Measurements from ENCODE around the gene CENPO. TPM values are rescaled to one million over a fixed set of nuclear protein-coding genes. Genes with fewer than 3 reads are reported as not detected.

Gene CENPO
- total and polyA plus RNA-seq, 2 of the 4 experiments (the other 2 are of a cell fraction): 20.1 to 27.2 TPM

GRCh38 chr2:24820175-24820513 lies 26.9 kb downstream of the CENPO start:
- H3K9me1 ChIP-seq (ENCODE audit: insufficient read depth, low read length): peaks cover 11% of the 10 kb centered on the region
- H3K4me2 ChIP-seq (ENCODE audit: low read depth, low read length): no peak overlapping the region
- no peak overlapping the region for H2BK20ac ChIP-seq (ENCODE audit: low read depth, low read length)
- H3K4me1 ChIP-seq (ENCODE audit: control insufficient read depth, insufficient read depth, low read length): peaks cover 11% of the 10 kb centered on the region
- H4K8ac ChIP-seq (ENCODE audit: low read depth in 2 of 2, low read length in 2 of 2): no peak overlapping the region
- H3K27ac ChIP-seq (ENCODE audit: insufficient read depth, low read length): no peak overlapping the region
- no peak overlapping the region for H4K5ac ChIP-seq (ENCODE audit: low read depth, low read length)
- no peak overlapping the region for H2BK120ac ChIP-seq (ENCODE audit: low read depth, low read length)
- no peaks in the 10 kb centered on the region for H3K27me3 ChIP-seq (ENCODE audit: control insufficient read depth, insufficient read depth, low read length)
- intact Hi-C loops (cut with micrococcal nuclease): no loop called here
- DNase-seq: no peak
- no peak overlapping the region for H2BK15ac ChIP-seq (ENCODE audit: low read depth, low read length)
- H4K91ac ChIP-seq (ENCODE audit: insufficient read depth, low read depth, low read length): no peak overlapping the region
- H3K36me3 ChIP-seq (ENCODE audit: control insufficient read depth, insufficient read depth, low read length): peaks cover 46% of the 10 kb centered on the region
- no TSS peak for BruUV-seq (replicated peaks)
- peaks cover 24 to 58% of the 10 kb centered on the region in 2 experiments for H3K79me1 ChIP-seq (ENCODE audit: low read depth in 1 of 2, low read length in 2 of 2)
- no peak overlapping the region for H3K56ac ChIP-seq (ENCODE audit: extremely low read depth, insufficient read depth, low read length)
- no peak overlapping the region for H3K9ac ChIP-seq (ENCODE audit: low read depth, low read length)
- H2AFZ ChIP-seq (replicated peaks; ENCODE audit: low read length, poor library complexity): no peak overlapping the region
- H2AK5ac ChIP-seq (ENCODE audit: low read depth, low read length): no peak overlapping the region
- dilution Hi-C loops (cut with HindIII; ENCODE audit: low sequenced_read_pairs, unreplicated experiment): no loop called here
- no peak overlapping the region for H3K18ac ChIP-seq (ENCODE audit: low read depth, low read length)
- no peak for ATAC-seq (ENCODE audit: low read depth)
- no peak overlapping the region for H3K14ac ChIP-seq (replicated peaks; ENCODE audit: low read depth, low read length)
- no peak overlapping the region for H3K4ac ChIP-seq (ENCODE audit: low read depth, low read length)
- no peak overlapping the region for H3K4me3 ChIP-seq (ENCODE audit: insufficient read depth, low read depth, low read length)
- ChIA-PET CTCF (no interaction called here), POLR2A (ENCODE audit: unreplicated experiment) (no interaction called here)
- H3K9me3 ChIP-seq (ENCODE audit: control insufficient read depth, insufficient read depth, low read length): no peaks in the 10 kb centered on the region
- H2AK9ac ChIP-seq (replicated peaks; ENCODE audit: low read depth, low read length, poor library complexity): peak overlapping the region; percentile 11
- H2BK5ac ChIP-seq (ENCODE audit: low read depth, low read length, poor library complexity, severe bottlenecking): no peak overlapping the region
- H3K23ac ChIP-seq (ENCODE audit: low read depth, low read length): no peak overlapping the region
- no peak for TF ChIP-seq MAFK (IDR thresholded peaks at IDR 0.05; ENCODE audit: low read depth, low read length)
- no peak for TF ChIP-seq CEBPB (IDR thresholded peaks at IDR 0.05; ENCODE audit: low read depth, low read length)
- no peak for TF ChIP-seq MXI1 (IDR thresholded peaks at IDR 0.05; ENCODE audit: borderline replicate concordance, low read depth, low read length)
- no peak for TF ChIP-seq FOS (IDR thresholded peaks at IDR 0.05; ENCODE audit: low read depth, low read length)
- no peak for TF ChIP-seq RAD21 (IDR thresholded peaks at IDR 0.05; ENCODE audit: low read length)
- no peak for TF ChIP-seq MAZ (IDR thresholded peaks at IDR 0.05; ENCODE audit: borderline replicate concordance, low read depth, low read length)
- TF ChIP-seq POLR2A (IDR thresholded peaks at IDR 0.05; ENCODE audit: low read depth, low read length): no peak
- TF ChIP-seq SMC3 (IDR thresholded peaks at IDR 0.05; ENCODE audit: low read depth, low read length): no peak
- in situ Hi-C loops (cut with MboI; ENCODE audit: low sequenced_read_pairs): no loop called here
- H4K20me1 ChIP-seq (ENCODE audit: insufficient read depth, low read length): no peaks in the 10 kb centered on the region
- no CpG with 5 or more reads among the region's 7 CpGs for WGBS, 2 experiments (ENCODE audit: extremely low coverage in 2 of 2, insufficient read length in 1 of 2)
